Hepatocyte (in vitro differentiated cells): ENCODE measurements around the gene AP1G2.

Source experiments
- EZH2 ChIP-seq: fragments of 200-600 bp; sonication (generic); IDR thresholded peaks from 2 replicates; pipeline ENCODE4 v1.6.1; 2016; ENCODE audit warnings: antibody characterized with exemption, mild to moderate bottlenecking, borderline replicate concordance
- EZH2phosphoT487 ChIP-seq: fragments of 200-600 bp; sonication (generic); IDR thresholded peaks from one replicate; pipeline ENCODE4 v1.6.1; 2018; ENCODE audit warnings: antibody characterized with exemption, mild to moderate bottlenecking, low read depth, moderate library complexity; ENCODE audit not compliant: unreplicated experiment, severe bottlenecking
- TF ChIP-seq, protein P1 (sequence below): fragments of 200-600 bp; sonication (generic); IDR thresholded peaks from 2 replicates; pipeline ENCODE4 v1.5.1; 2016; ENCODE audit warnings: antibody characterized with exemption, mild to moderate bottlenecking; ENCODE audit not compliant: poor library complexity

- TF ChIP-seq EZH2: no peak
- TF ChIP-seq, protein P1, sequence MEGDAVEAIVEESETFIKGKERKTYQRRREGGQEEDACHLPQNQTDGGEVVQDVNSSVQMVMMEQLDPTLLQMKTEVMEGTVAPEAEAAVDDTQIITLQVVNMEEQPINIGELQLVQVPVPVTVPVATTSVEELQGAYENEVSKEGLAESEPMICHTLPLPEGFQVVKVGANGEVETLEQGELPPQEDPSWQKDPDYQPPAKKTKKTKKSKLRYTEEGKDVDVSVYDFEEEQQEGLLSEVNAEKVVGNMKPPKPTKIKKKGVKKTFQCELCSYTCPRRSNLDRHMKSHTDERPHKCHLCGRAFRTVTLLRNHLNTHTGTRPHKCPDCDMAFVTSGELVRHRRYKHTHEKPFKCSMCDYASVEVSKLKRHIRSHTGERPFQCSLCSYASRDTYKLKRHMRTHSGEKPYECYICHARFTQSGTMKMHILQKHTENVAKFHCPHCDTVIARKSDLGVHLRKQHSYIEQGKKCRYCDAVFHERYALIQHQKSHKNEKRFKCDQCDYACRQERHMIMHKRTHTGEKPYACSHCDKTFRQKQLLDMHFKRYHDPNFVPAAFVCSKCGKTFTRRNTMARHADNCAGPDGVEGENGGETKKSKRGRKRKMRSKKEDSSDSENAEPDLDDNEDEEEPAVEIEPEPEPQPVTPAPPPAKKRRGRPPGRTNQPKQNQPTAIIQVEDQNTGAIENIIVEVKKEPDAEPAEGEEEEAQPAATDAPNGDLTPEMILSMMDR: no peak
- TF ChIP-seq EZH2phosphoT487: no peak
Measured at GRCh38 chr14:23536494-23536893, 31.1 kb downstream of the AP1G2 start.
